Measurements from ENCODE around the gene HMGCS2. TPM values are rescaled to one million over a fixed set of nuclear protein-coding genes. Genes with fewer than 3 reads are reported as not detected.
A peak's percentile ranks its signal among the peaks of the same experiment; 100 is the strongest.

The HMGCS2 gene
- total RNA-seq (3.9 TPM), polyA plus RNA-seq (ENCODE audit: insufficient read depth, low read depth, low replicate concordance) (163 TPM)
- long read RNA-seq, donor 1, partial matches to known transcripts: 5 of 8 reads
- long read RNA-seq, donor 1, other reads (novel, unspliced or antisense): 0 of 8 reads
- long read RNA-seq, donor 2, transcript HMGCS2-201 (10 exons, 2,428 nt): major isoform, 17 of 17 reads
- long read RNA-seq, donor 2, partial matches to known transcripts: 0 of 17 reads
- long read RNA-seq, donor 2, other reads (novel, unspliced or antisense): 0 of 17 reads
- long read RNA-seq, donor 3, transcript HMGCS2-201 (10 exons, 2,428 nt): major isoform, 32 of 38 reads
- long read RNA-seq, donor 3, partial matches to known transcripts: 5 of 38 reads
- long read RNA-seq, donor 3, other reads (novel, unspliced or antisense): 0 of 38 reads
- long read RNA-seq, donor 4, transcript HMGCS2-201 (10 exons, 2,428 nt): major isoform, 16 of 16 reads
- long read RNA-seq, donor 4, partial matches to known transcripts: 0 of 16 reads
- long read RNA-seq, donor 4, other reads (novel, unspliced or antisense): 0 of 16 reads
- long read RNA-seq, donor 5, partial matches to known transcripts: 0 of 4 reads
- long read RNA-seq, donor 5, other reads (novel, unspliced or antisense): 0 of 4 reads
- long read RNA-seq, donor 6, transcript HMGCS2-201 (10 exons, 2,428 nt): major isoform, 25 of 32 reads
- long read RNA-seq, donor 6, partial matches to known transcripts: 7 of 32 reads
- long read RNA-seq, donor 6, other reads (novel, unspliced or antisense): 0 of 32 reads
- long read RNA-seq, donor 7, partial matches to known transcripts: 1 of 4 reads
- long read RNA-seq, donor 7, other reads (novel, unspliced or antisense): 1 of 4 reads
- long read RNA-seq, donor 8, transcript HMGCS2-201 (10 exons, 2,428 nt): major isoform, 7 of 12 reads
- long read RNA-seq, donor 8, partial matches to known transcripts: 5 of 12 reads
- long read RNA-seq, donor 8, other reads (novel, unspliced or antisense): 0 of 12 reads
- long read RNA-seq, donor 9, transcript HMGCS2-201 (10 exons, 2,428 nt): major isoform, 11 of 11 reads
- long read RNA-seq, donor 9, partial matches to known transcripts: 0 of 11 reads
- long read RNA-seq, donor 9, other reads (novel, unspliced or antisense): 0 of 11 reads
- long read RNA-seq, donor 10, transcript HMGCS2-201 (10 exons, 2,428 nt): major isoform, 16 of 16 reads
- long read RNA-seq, donor 10, partial matches to known transcripts: 0 of 16 reads
- long read RNA-seq, donor 10, other reads (novel, unspliced or antisense): 0 of 16 reads

- TF ChIP-seq CTCF (IDR thresholded peaks at IDR 0.05; ENCODE audit: borderline replicate concordance, extremely low read depth, insufficient read depth): no peak
- no peaks in the 10 kb centered on the region for H3K27me3 ChIP-seq (ENCODE audit: control insufficient read depth, insufficient read depth, low read length)
- FAIRE-seq (no peak), DNase-seq (no peak)
- no peaks in the 10 kb centered on the region for H3K36me3 ChIP-seq (ENCODE audit: control insufficient read depth in 2 of 3, insufficient read depth in 3 of 3, low read length in 3 of 3)
- H3K9ac ChIP-seq (ENCODE audit: low read length in 3 of 3): peak within 1 kb of the TSS in 1 of 3 donors; percentile 50
- H3K27ac ChIP-seq (ENCODE audit: low read depth in 2 of 2, low read length in 2 of 2): peak within 1 kb of the TSS in 1 of 2 donors; percentile 9
- H3K4me3 ChIP-seq (ENCODE audit: low read length in 3 of 3): peak within 1 kb of the TSS; percentile 30 to 59 (median 33)
- intact Hi-C loops (cut with DNase I): no loop called here
- peaks cover 4 to 19% (median 17%) of the 10 kb centered on the region in 3 donors for H3K4me1 ChIP-seq (ENCODE audit: control insufficient read depth in 2 of 3, insufficient read depth in 2 of 3, low read depth in 1 of 3, low read length in 3 of 3)
- H3K9me3 ChIP-seq (ENCODE audit: control insufficient read depth in 2 of 3, insufficient read depth in 1 of 3, low read length in 3 of 3): no peaks in the 10 kb centered on the region
These were observed at the start of gene HMGCS2 for GRCh38 chr1:119768778-119769177. HMGCS2 (minus strand) TSS chr1:119768905; CDS start chr1:119768844, 61 bp downstream.

- Histone ChIP-seq H3K4me1 (ENCODE audit: control insufficient read depth in 2 of 3, insufficient read depth in 2 of 3, low read depth in 1 of 3, low read length in 3 of 3) (no peaks in the 10 kb centered on the region), H3K36me3 (ENCODE audit: control insufficient read depth in 2 of 3, insufficient read depth in 3 of 3, low read length in 3 of 3) (no peaks in the 10 kb centered on the region), H3K27ac (ENCODE audit: low read depth in 2 of 2, low read length in 2 of 2) (no peak overlapping the region), H3K9me3 (ENCODE audit: control insufficient read depth in 2 of 3, insufficient read depth in 1 of 3, low read length in 3 of 3) (no peaks in the 10 kb centered on the region), H3K9ac (ENCODE audit: low read length in 3 of 3) (no peak overlapping the region), H3K4me3 (ENCODE audit: low read length in 3 of 3) (no peak overlapping the region), H3K27me3 (ENCODE audit: control insufficient read depth, insufficient read depth, low read length) (no peaks in the 10 kb centered on the region)
- DNase-seq (no peak), FAIRE-seq (no peak)
- TF ChIP-seq CTCF (IDR thresholded peaks at IDR 0.05; ENCODE audit: borderline replicate concordance, extremely low read depth, insufficient read depth): no peak
- intact Hi-C loops (cut with DNase I): no loop called here
These were observed 49.5 kb upstream of the HMGCS2 start for GRCh38 chr1:119818181-119818580.

- Histone ChIP-seq H3K36me3 (ENCODE audit: control insufficient read depth in 2 of 3, insufficient read depth in 3 of 3, low read length in 3 of 3) (no peaks in the 10 kb centered on the region), H3K27me3 (ENCODE audit: control insufficient read depth, insufficient read depth, low read length) (no peaks in the 10 kb centered on the region), H3K9ac (ENCODE audit: low read length in 3 of 3) (no peak overlapping the region), H3K4me3 (ENCODE audit: low read length in 3 of 3) (no peak overlapping the region), H3K27ac (ENCODE audit: low read depth in 2 of 2, low read length in 2 of 2) (no peak overlapping the region), H3K9me3 (ENCODE audit: control insufficient read depth in 2 of 3, insufficient read depth in 1 of 3, low read length in 3 of 3) (no peaks in the 10 kb centered on the region), H3K4me1 (ENCODE audit: control insufficient read depth in 2 of 3, insufficient read depth in 2 of 3, low read depth in 1 of 3, low read length in 3 of 3) (no peaks in the 10 kb centered on the region)
- no peak for FAIRE-seq
- no peak for DNase-seq
- intact Hi-C loops (cut with DNase I): no loop called here
- no peak for TF ChIP-seq CTCF (IDR thresholded peaks at IDR 0.05; ENCODE audit: borderline replicate concordance, extremely low read depth, insufficient read depth)
These were observed 47.7 kb upstream of the HMGCS2 start for GRCh38 chr1:119816407-119816806.
